ENCODE measurements around the gene CASKIN2.

DNA sequence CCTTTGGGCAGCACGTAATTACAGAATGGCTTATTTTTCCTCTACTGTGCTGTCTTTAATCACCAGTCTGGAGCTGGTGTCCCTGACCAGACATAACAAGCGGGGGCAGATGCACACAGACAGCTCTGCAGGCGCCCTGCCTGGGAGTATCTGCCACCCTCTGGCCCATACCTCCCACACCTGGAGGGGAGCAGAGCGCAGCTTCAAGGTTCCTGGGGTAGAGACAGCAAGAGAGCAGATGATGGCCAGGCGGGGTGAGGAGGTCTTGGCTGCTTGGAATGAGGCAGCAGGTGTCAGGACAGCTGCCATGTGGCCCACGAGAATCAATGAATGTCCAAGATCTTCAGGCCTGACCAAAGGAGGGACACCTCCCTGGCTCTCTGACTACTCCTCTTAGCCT lies 35.1 kb downstream of the CASKIN2 start:
- TF ChIP-seq EZH2 (IDR thresholded peaks at IDR 0.05; ENCODE audit: insufficient read depth, poor library complexity, severe bottlenecking), result no peak
- TF ChIP-seq EZH2phosphoT487 (IDR thresholded peaks at IDR 0.05; ENCODE audit: insufficient read depth, low read depth), result no peak
